ENCODE measurements around the gene TBC1D2.

- TF ChIP-seq ATF3 (CRISPR knock-in tag; IDR thresholded peaks at IDR 0.05): no peak
- no peak for TF ChIP-seq SP1 (IDR thresholded peaks at IDR 0.05)
- TF ChIP-seq SP1 (CRISPR knock-in tag; IDR thresholded peaks at IDR 0.05): no peak
- TF ChIP-seq CTCF (CRISPR knock-in tag; IDR thresholded peaks at IDR 0.05): no peak
Measured at GRCh38 chr9:98209530-98209929, 45.9 kb downstream of the TBC1D2 start.

All from HepG2 (cell line).